VCaP (cell line): ENCODE results near the gene STYXL1.

Experiments
- H3K27ac ChIP-seq: fragments of 450-650 bp; 2 replicates; pipeline ENCODE4 v1.5.1; 2017
- TF ChIP-seq, protein P1 (sequence below): fragments of 450-650 bp; conservative IDR thresholded peaks from 2 replicates; pipeline ENCODE4 v1.5.1; 2017; ENCODE audit warnings: mild to moderate bottlenecking, moderate library complexity

STYXL1 gene

DNA sequence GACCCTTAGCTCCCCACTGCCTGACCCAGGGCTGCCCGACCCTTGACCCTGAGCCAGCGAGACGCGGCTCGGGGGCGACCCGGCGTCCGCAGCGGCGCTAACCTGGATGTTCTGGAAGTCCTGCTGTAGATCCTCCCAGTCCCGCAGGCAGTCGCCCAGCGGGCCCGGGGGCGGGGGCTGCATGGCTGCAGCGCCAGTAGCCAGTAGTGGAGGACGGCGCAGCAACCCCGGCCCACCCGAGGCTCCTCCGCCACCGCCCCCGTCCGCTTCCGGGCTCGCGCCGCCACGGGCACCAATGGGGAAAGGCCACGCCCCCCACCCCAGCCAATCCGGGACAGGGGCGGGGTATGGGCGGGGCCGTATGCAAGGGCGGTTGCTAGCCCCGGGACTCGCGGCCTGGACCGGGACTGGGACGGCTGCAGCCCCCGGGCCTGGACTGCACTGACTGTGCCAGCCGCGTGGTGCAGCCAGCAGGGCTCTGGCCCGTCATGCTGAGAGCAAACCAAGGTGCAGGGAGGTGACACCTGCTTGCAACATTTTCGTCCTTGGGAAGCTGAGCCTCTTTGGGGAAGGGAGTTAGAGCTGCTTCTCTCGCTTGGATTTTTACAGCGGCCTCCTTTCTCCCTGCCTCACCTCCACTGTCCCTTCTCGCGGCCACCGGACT is 53.3 kb downstream of the STYXL1 start, which contains the start of gene TMEM120A:
TSS of gene TMEM120A (minus strand) at position 208 of the 664 bp plus-strand sequence. CDS start at position 183, 25 bp downstream.
- peak within 1 kb of the TSS; percentile 84 for H3K27ac ChIP-seq
- TF ChIP-seq, protein P1, sequence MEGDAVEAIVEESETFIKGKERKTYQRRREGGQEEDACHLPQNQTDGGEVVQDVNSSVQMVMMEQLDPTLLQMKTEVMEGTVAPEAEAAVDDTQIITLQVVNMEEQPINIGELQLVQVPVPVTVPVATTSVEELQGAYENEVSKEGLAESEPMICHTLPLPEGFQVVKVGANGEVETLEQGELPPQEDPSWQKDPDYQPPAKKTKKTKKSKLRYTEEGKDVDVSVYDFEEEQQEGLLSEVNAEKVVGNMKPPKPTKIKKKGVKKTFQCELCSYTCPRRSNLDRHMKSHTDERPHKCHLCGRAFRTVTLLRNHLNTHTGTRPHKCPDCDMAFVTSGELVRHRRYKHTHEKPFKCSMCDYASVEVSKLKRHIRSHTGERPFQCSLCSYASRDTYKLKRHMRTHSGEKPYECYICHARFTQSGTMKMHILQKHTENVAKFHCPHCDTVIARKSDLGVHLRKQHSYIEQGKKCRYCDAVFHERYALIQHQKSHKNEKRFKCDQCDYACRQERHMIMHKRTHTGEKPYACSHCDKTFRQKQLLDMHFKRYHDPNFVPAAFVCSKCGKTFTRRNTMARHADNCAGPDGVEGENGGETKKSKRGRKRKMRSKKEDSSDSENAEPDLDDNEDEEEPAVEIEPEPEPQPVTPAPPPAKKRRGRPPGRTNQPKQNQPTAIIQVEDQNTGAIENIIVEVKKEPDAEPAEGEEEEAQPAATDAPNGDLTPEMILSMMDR = peak; percentile 45

DNA sequence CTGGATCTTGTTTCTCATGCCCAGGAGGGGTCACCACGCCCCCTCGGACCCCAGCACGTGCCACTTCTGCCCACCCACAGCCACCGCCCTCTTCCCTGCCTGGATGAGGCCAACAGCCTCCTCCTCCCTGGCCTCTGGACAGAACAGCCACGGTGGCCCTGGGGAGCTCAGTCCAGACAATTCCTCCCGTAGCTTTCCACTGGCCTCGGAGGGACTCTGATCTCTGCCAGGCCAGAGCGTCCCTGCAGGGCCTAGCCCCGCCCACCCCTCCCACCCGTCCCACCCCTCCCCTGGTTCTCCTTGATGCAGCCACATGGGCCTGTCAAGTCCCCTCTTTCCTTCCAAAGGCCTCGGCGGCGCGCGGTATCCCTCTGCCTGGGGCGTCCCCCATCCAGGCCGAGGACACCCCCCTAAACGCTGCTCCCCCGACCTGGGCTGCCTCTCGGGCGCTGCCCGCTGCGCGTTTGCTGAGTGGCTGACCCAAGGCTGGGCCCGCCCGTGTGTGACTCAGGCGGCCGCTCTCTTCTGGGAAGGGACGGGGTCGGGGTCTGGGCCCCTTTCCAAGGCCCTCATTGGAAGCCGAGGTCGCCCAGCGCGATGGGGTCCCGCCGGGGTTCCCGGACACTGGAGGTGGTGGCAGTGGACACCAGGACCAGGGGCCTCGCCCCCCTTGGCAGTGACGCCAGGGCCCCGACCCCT is 54.0 kb downstream of the STYXL1 start:
- TF ChIP-seq, protein P1 = no peak
- peak overlapping the region; percentile 84 for H3K27ac ChIP-seq

GRCh38 chr7:75992083-75992755 is 55.6 kb downstream of the STYXL1 start:
- TF ChIP-seq, protein P1 = no peak
- no peak overlapping the region for H3K27ac ChIP-seq

DNA sequence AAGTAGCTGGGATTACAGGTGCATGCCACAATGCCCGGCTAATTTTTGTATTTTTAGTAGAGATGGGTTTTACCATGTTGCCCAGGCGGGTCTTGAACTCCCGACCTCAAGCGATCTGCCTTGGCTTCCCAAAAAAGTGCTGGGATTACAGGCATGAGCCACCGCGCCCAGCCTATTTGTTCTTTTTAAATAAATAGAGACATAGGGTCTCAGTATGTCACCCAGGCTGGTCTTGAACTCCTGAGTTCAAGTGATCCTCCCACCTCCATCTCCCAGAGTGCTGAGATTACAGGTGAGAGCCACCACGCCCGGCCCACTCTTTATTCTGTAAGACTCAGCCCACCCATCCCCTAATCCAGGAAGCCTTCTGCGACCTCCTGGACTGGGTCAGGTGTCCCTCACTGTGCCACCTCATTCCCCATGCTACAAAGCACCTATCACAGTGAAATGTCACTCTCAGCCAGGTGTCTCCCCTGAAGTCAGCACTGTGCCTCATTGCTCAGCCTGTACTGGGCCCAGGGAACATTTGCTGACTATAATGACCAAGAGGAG is 56.2 kb downstream of the STYXL1 start:
- TF ChIP-seq, protein P1 = no peak
- H3K27ac ChIP-seq = no peak overlapping the region

DNA sequence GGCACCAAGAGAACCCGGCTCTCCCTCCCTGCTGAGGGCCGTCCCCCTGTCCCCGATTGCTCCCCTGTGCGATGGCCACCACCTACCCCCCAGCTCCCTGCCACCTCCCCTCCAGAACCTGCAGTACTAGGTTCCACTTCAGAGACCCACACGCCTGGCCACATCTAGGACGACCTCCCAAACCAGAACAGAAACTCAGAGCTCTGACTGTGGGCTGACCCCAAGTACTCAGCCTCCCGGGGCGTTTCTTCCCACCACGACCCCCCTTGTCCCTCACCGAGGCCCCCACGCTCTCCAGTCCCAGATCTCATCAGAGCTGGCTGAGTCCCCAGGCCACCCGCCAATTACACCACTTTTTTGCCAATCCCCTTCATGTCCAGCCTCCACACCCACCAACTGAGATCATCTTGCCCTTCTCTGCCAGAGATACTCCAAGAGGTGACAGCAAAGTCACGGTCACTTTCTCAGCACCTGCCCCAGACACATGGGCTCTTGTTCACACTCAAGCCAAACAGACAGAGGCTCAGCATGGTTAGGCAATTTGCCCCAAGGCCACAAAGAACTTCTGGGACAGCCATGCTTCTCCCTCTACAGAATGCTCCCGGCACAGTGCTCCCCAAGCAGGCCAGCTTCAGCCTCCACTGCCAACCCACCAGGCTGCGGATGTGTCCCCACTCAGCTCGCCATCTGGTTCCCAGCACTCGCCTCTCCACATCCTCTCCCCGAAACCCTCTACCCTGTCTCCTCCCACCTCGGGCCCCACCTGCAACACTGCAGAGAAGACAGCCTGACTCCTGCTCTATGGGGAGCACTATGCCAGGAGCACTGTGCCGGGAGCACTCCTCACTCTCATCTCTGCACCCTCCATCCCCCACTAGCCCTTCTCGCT is 58.1 kb downstream of the STYXL1 start:
- TF ChIP-seq, protein P1 = no peak
- H3K27ac ChIP-seq = no peak overlapping the region

GRCh38 chr7:75988568-75989499 is 59.0 kb downstream of the STYXL1 start:
- H3K27ac ChIP-seq = no peak overlapping the region
- TF ChIP-seq, protein P1 = no peak
